A549 treated with CpdA at 1 μM for 4 hours (cell line): Measurements from ENCODE around the gene TRIP13. TPM values are rescaled to one million over a fixed set of nuclear protein-coding genes. Genes with fewer than 3 reads are reported as not detected.

Experiments
- total RNA-seq: library from RNA; stranded (reverse); fragments of 200-300 nt; extraction: Qiagen RNA extraction; gene quantifications from 5 replicates; pipeline ENCODE4 v1.2.3, GENCODE V29; 2022; ENCODE audit warnings: low read depth

TRIP13 gene
- total RNA-seq, result 61.0 to 69.9 TPM (median 65.6 TPM) in 5 replicates

GRCh38 chr5:892394-893136 lies at the start of gene TRIP13, which contains the start of gene BRD9:
Gene TRIP13, plus strand, starts transcription at chr5:892884. Its CDS starts 115 bp downstream, at chr5:892999.
Gene BRD9, minus strand, starts transcription at chr5:892801. Its CDS starts 144 bp downstream, at chr5:892657.

GRCh38 chr5:850511-851006 lies 42.1 kb upstream of the TRIP13 start, which contains the start of gene ZDHHC11:
Gene ZDHHC11, minus strand, starts transcription at chr5:850986. Its CDS starts 384 bp downstream, at chr5:850602.

Other genes with a start within 250 kb of the TRIP13 start
- gene TPPP, start 199.5 kb upstream of the TRIP13 start, total RNA-seq, result 4.7 to 5.2 TPM (median 4.9 TPM) in 5 replicates
- 1.1 to 1.5 TPM (median 1.3 TPM) in 5 replicates for gene ZDHHC11B, start 108.2 kb upstream of the TRIP13 start, total RNA-seq
- gene ZDHHC11, start 41.9 kb upstream of the TRIP13 start, total RNA-seq, result 14.3 to 19.6 TPM (median 18.0 TPM) in 5 replicates
- 32.3 to 42.7 TPM (median 36.6 TPM) in 5 replicates for gene BRD9, start 83 bp upstream of the TRIP13 start, total RNA-seq
- gene NKD2, start 115.9 kb downstream of the TRIP13 start, total RNA-seq, result 10.7 to 13.1 TPM (median 12.0 TPM) in 5 replicates
- 21.5 to 29.4 TPM (median 26.9 TPM) in 5 replicates for gene SLC12A7, start 219.2 kb downstream of the TRIP13 start, total RNA-seq